Measurements from ENCODE around the gene PSMB5.

The PSMB5 gene

GRCh38 chr14:22998329-22999012, 36.2 kb downstream of the PSMB5 start:
- no peak overlapping the region for H3K4me2 ChIP-seq (ENCODE audit: insufficient read depth, low read length)
- no peaks in the 10 kb centered on the region for H3K9me3 ChIP-seq (ENCODE audit: insufficient read depth, low read length, severe bottlenecking)
- H3K9ac ChIP-seq (ENCODE audit: low read depth, low read length), result no peak overlapping the region
- H4K20me1 ChIP-seq (ENCODE audit: insufficient read depth, low read length), result no peaks in the 10 kb centered on the region
- TF ChIP-seq CTCF (IDR thresholded peaks at IDR 0.05; ENCODE audit: borderline replicate concordance, extremely low read depth, low read length, poor library complexity, severe bottlenecking) (no peak), EZH2 (IDR thresholded peaks at IDR 0.05; ENCODE audit: borderline replicate concordance, low read depth, low read length, severe bottlenecking) (no peak)
- H3K36me3 ChIP-seq (ENCODE audit: insufficient read depth, low read length), result peaks cover 8% of the 10 kb centered on the region
- no peak overlapping the region for H3K4me3 ChIP-seq (ENCODE audit: low read depth in 1 of 2, low read length in 2 of 2)
- DNase-seq, result no peak
- H3K27me3 ChIP-seq (ENCODE audit: insufficient read depth, low read length, poor library complexity), result no peaks in the 10 kb centered on the region
- H2AFZ ChIP-seq (ENCODE audit: low read depth, low read length), result no peak overlapping the region
- no peaks in the 10 kb centered on the region for H3K79me2 ChIP-seq (ENCODE audit: insufficient read depth, low read length)
- no peak overlapping the region for H3K27ac ChIP-seq (ENCODE audit: low read length)
- H3K4me1 ChIP-seq (ENCODE audit: insufficient read depth, low read length), result no peaks in the 10 kb centered on the region
- ATAC-seq (ENCODE audit: insufficient read depth, low read depth), result no peak

- Histone ChIP-seq H3K27me3 (ENCODE audit: insufficient read depth, low read length, poor library complexity) (no peaks in the 10 kb centered on the region), H2AFZ (ENCODE audit: low read depth, low read length) (no peak overlapping the region), H3K4me2 (ENCODE audit: insufficient read depth, low read length) (no peak overlapping the region), H3K36me3 (ENCODE audit: insufficient read depth, low read length) (peaks cover 8% of the 10 kb centered on the region), H3K79me2 (ENCODE audit: insufficient read depth, low read length) (no peaks in the 10 kb centered on the region), H3K4me1 (ENCODE audit: insufficient read depth, low read length) (no peaks in the 10 kb centered on the region), H3K9me3 (ENCODE audit: insufficient read depth, low read length, severe bottlenecking) (no peaks in the 10 kb centered on the region), H3K9ac (ENCODE audit: low read depth, low read length) (no peak overlapping the region), H3K4me3 (ENCODE audit: low read depth in 1 of 2, low read length in 2 of 2) (no peak overlapping the region), H3K27ac (ENCODE audit: low read length) (no peak overlapping the region), H4K20me1 (ENCODE audit: insufficient read depth, low read length) (no peaks in the 10 kb centered on the region)
- TF ChIP-seq EZH2 (IDR thresholded peaks at IDR 0.05; ENCODE audit: borderline replicate concordance, low read depth, low read length, severe bottlenecking), result no peak
- TF ChIP-seq CTCF (IDR thresholded peaks at IDR 0.05; ENCODE audit: borderline replicate concordance, extremely low read depth, low read length, poor library complexity, severe bottlenecking), result no peak
- ATAC-seq (ENCODE audit: insufficient read depth, low read depth) (no peak), DNase-seq (no peak)
Measured at GRCh38 chr14:22997676-22998323, 36.9 kb downstream of the PSMB5 start.

DNA sequence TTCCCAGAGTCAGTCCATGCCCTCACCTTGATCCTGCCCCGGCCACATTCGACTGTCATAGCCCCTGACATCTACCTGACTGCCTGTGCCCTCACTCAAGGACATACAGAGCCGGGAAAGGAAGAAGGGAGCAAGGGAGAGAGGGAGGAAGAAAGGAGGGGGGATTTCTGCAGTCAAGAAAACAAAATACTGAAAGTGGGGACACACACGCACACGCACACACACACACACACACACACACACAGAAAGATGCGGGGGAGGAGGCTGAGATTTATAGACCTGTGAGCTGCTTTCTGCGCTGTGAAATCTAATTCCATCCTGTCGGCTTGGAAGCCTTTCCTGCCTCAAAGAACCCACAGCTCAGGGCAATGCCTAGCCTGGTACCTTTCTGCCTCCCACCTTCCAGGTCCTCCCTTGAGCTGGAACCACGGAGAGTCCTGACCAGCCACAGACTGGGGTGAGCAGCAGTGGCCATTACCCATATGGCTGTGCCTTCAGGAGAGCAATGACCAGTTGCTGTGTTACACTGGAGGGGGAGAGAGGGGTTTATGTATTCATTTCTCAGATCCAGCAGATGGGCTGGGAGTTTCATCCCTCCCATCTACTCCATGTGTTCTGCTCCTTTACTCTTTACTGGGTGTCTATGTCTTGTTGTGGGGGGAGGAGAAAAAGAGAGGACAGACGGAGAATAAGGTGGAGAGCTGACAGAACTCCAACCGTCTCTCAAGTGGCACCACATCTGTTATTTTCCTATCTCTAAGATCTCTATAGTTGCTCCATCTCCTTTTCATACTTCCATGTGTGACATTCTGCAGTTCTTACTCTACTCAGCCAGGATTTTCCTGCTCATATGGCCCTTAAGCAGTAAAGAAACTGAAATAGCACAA, 37.7 kb downstream of the PSMB5 start:
- Histone ChIP-seq H3K4me3 (ENCODE audit: low read depth in 1 of 2, low read length in 2 of 2) (no peak overlapping the region), H3K27ac (ENCODE audit: low read length) (no peak overlapping the region), H3K4me1 (ENCODE audit: insufficient read depth, low read length) (no peaks in the 10 kb centered on the region), H3K79me2 (ENCODE audit: insufficient read depth, low read length) (no peaks in the 10 kb centered on the region), H2AFZ (ENCODE audit: low read depth, low read length) (no peak overlapping the region), H3K36me3 (ENCODE audit: insufficient read depth, low read length) (peaks cover 8% of the 10 kb centered on the region), H3K4me2 (ENCODE audit: insufficient read depth, low read length) (no peak overlapping the region), H4K20me1 (ENCODE audit: insufficient read depth, low read length) (no peaks in the 10 kb centered on the region), H3K9me3 (ENCODE audit: insufficient read depth, low read length, severe bottlenecking) (no peaks in the 10 kb centered on the region), H3K27me3 (ENCODE audit: insufficient read depth, low read length, poor library complexity) (no peaks in the 10 kb centered on the region), H3K9ac (ENCODE audit: low read depth, low read length) (no peak overlapping the region)
- TF ChIP-seq CTCF (IDR thresholded peaks at IDR 0.05; ENCODE audit: borderline replicate concordance, extremely low read depth, low read length, poor library complexity, severe bottlenecking), result no peak
- no peak for TF ChIP-seq EZH2 (IDR thresholded peaks at IDR 0.05; ENCODE audit: borderline replicate concordance, low read depth, low read length, severe bottlenecking)
- ATAC-seq (ENCODE audit: insufficient read depth, low read depth) (no peak), DNase-seq (no peak)

All from DND-41 (cell line).